Measurements from ENCODE around the gene FBXW5.

- TF ChIP-seq EZH2 (IDR thresholded peaks at IDR 0.05; ENCODE audit: low read depth) (no peak), CTCF (conservative IDR thresholded peaks at IDR 0.05) (no peak)
Observed at GRCh38 chr9:136927343-136928271, 16.9 kb downstream of the FBXW5 start.

All from PC-9 (cell line).